Measurements from ENCODE around the gene KLRC1. TPM values are rescaled to one million over a fixed set of nuclear protein-coding genes. Genes with fewer than 3 reads are reported as not detected.

Gene KLRC1
- total RNA-seq = not detected

DNA sequence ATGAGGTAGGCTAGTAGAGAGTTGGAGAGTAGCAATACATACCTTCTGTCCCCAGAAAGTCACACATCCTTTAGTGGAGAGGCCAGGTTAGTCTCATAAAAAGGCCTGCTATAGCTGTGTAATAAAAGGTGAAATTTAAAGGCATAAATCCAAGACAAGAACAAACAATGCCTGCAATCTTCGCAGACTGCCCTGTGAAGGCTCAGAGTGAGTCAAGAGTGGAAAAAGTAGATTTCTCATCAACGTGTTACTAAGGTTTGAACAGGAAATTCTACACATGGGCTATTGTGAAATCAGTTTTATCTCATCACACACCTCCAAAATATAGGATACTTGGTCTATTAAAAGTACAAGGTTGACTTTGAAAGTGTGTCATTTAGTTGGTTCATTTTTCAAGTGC is at the start of gene KLRC1:
Gene KLRC1 (minus strand): TSS at position 222 of the 400 bp plus-strand sequence. CDS start 2,221 bp downstream, outside the sequence.

DNA sequence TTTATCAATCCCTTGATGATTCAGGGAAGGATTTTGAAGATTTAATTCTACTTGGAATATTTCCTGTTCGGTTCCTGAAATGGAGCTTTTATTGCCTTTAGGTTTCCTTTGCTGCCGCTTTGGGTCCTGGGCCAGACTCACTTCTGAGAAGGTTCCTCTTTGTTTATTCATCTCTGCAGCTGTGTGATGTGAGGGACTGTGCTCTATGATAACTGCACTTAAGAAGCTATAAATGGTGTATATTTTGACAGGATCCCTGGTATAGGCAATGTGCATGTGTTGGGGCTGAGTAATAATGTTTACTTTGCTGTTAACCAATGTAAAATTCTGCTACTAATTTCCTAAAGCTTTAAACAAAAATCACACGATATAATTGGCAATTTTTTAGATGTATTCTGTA is 17.4 kb downstream of the KLRC1 start, which contains the start of gene KLRC2:
Gene KLRC2 (minus strand): TSS at position 195 of the 400 bp plus-strand sequence. CDS start 24 bp downstream, at position 171.

DNA sequence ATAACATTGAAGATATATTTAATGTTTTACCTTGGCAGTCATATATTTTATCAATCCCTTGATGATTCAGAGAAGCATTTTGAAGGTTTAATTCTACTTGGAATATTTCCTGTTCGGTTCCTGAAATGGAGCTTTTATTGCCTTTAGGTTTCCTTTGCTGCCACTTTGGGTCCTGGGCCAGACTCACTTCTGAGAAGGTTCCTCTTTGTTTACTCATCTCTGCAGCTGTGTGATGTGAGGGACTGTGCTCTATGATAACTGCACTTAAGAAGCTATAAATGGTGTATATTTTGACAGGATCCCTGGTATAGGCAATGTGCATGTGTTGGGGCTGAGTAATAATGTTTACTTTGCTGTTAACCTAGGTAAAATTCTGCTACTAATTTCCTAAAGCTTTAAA is 32.8 kb downstream of the KLRC1 start, which contains the start of gene KLRC3:
Gene KLRC3 (minus strand): TSS at position 262 of the 400 bp plus-strand sequence. CDS start 45 bp downstream, at position 217.

DNA sequence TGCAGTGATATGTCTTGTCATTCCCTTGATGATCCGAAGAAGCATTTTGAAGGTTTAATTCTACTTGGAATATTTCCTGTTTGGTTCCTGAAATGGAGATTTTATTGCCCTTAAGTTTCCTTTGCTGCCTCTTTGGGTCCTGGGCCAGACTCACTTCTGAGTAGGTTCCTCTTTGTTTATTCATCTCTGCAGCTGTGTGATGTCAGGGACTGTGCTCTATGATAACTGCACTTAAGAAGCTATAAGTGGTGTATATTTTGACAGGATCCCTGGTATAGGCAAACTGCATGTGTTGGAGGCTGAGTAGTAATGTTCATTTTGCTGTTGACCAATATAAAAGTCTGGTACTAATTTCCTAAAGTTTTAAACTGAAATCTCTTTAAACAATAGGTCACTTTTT is 43.8 kb downstream of the KLRC1 start, which contains the start of gene KLRC4:
Gene KLRC4 (minus strand): TSS at position 366 of the 400 bp plus-strand sequence. CDS start 182 bp downstream, at position 184.

Other genes with a start within 250 kb of the KLRC1 start
- gene GABARAPL1, start 240.5 kb downstream of the KLRC1 start, total RNA-seq = 10 to 100 TPM; 25.0 to 37.2 TPM
- under 1 TPM in 1 of 2 donors, not detected in 1; under 0.01 TPM for gene KLRD1, start 145.5 kb downstream of the KLRC1 start, total RNA-seq
- not detected for gene KLRK1, start 63.3 kb downstream of the KLRC1 start, total RNA-seq
- not detected for gene KLRC4, start 43.6 kb downstream of the KLRC1 start, total RNA-seq
- gene KLRC3, start 32.8 kb downstream of the KLRC1 start, total RNA-seq = under 1 TPM in 1 of 2 donors, not detected in 1; 0.33 TPM
- not detected for gene KLRC2, start 17.4 kb downstream of the KLRC1 start, total RNA-seq
- gene EIF2S3B, start 52.5 kb upstream of the KLRC1 start, total RNA-seq = 1 to 10 TPM in 1 of 2 donors, under 1 TPM in 1; 0.69 to 1.3 TPM
- gene MAGOHB, start 160.2 kb upstream of the KLRC1 start, total RNA-seq = 10 to 100 TPM; 13.4 to 24.6 TPM
- under 1 TPM in 1 of 2 donors, not detected in 1; 0.33 TPM for gene STYK1, start 220.7 kb upstream of the KLRC1 start, total RNA-seq

Measured in melanocyte of skin (primary cell).